WTC11 (cell line): ENCODE data around the gene ARHGAP15. TPM values are rescaled to one million over a fixed set of nuclear protein-coding genes. Genes with fewer than 3 reads are reported as not detected.

Experiments used
- ATAC-seq: fragments of 200-7000 bp; cut with Tn5 transposase; 2 replicates; pipeline ENCODE4 v1.10.0; 2021; ENCODE audit warnings: mild to moderate bottlenecking, moderate library complexity
- CTCF ChIA-PET: fragments of 300-600 bp; sonication (Branson Sonifier 250); formaldehyde crosslinking; loops from one replicate; lab custom pipeline; 2021; ENCODE audit warnings: antibody characterized with exemption; lab: Charles Lee
- POLR2A ChIA-PET: fragments of 350-600 bp; sonication (Branson Sonifier 250); formaldehyde crosslinking; loops from one replicate; lab custom pipeline; 2021; ENCODE audit warnings: antibody characterized with exemption; lab: Charles Lee
- DNase-seq: peaks from one replicate; pipeline ENCODE4 v3.0.0; 2021; ENCODE audit warnings: low spot score
- H3K27ac Mint-ChIP-seq: 2 replicates; pipeline ENCODE4 v1.8.0; 2021; ENCODE audit warnings: mixed read lengths
- H3K27me3 Mint-ChIP-seq: 2 replicates; pipeline ENCODE4 v1.8.0; 2021; ENCODE audit warnings: low read depth, mild to moderate bottlenecking, moderate library complexity, mixed read lengths
- H3K36me3 Mint-ChIP-seq: 2 replicates; pipeline ENCODE4 v1.8.0; 2021; ENCODE audit warnings: mixed read lengths
- H3K4me1 Mint-ChIP-seq: 2 replicates; pipeline ENCODE4 v1.8.0; 2022; ENCODE audit warnings: mixed read lengths
- H3K4me3 Mint-ChIP-seq: 2 replicates; pipeline ENCODE4 v1.8.0; 2021; ENCODE audit warnings: mild to moderate bottlenecking, moderate library complexity, mixed read lengths
- H3K9me3 Mint-ChIP-seq: 2 replicates; pipeline ENCODE4 v1.8.0; 2021; ENCODE audit warnings: mixed read lengths
- CBFB ChIP-seq: sonication (generic); formaldehyde crosslinking; IDR thresholded peaks from 2 replicates; pipeline ENCODE4 v1.8.1; 2022; ENCODE audit warnings: mild to moderate bottlenecking, low read depth, missing genetic modification reagents
- CDX4 ChIP-seq: fragments of 250-450 bp; sonication (Bioruptor Pico); IDR thresholded peaks from 2 replicates; pipeline ENCODE4 v1.9.0; 2021; ENCODE audit warnings: moderate library complexity, mild to moderate bottlenecking, inconsistent platforms, borderline replicate concordance
- ELF4 ChIP-seq: sonication (generic); formaldehyde crosslinking; IDR thresholded peaks from 2 replicates; pipeline ENCODE4 v1.8.1; 2022; ENCODE audit warnings: low read depth, mild to moderate bottlenecking, moderate library complexity, missing genetic modification reagents
- ERG ChIP-seq: fragments of 250-450 bp; sonication (Bioruptor Pico); IDR thresholded peaks from 2 replicates; pipeline ENCODE4 v1.8.0; 2021; ENCODE audit warnings: mild to moderate bottlenecking
- ETV6 ChIP-seq: sonication (generic); formaldehyde crosslinking; IDR thresholded peaks from 2 replicates; pipeline ENCODE4 v1.8.1; 2022; ENCODE audit warnings: mild to moderate bottlenecking, missing genetic modification reagents
- FOXJ3 ChIP-seq: sonication (generic); formaldehyde crosslinking; IDR thresholded peaks from 2 replicates; pipeline ENCODE4 v1.9.0; 2021; ENCODE audit warnings: missing genetic modification reagents, mild to moderate bottlenecking, borderline replicate concordance
- HMGA2 ChIP-seq: fragments of 250-450 bp; sonication (Bioruptor Pico); IDR thresholded peaks from 2 replicates; pipeline ENCODE4 v1.4.0; 2021; ENCODE audit warnings: mild to moderate bottlenecking, moderate library complexity
- JAZF1 ChIP-seq: fragments of 250-450 bp; sonication (Bioruptor Pico); IDR thresholded peaks from 2 replicates; pipeline ENCODE4 v1.9.0; 2021; ENCODE audit warnings: moderate library complexity, mild to moderate bottlenecking, inconsistent platforms
- NFYB ChIP-seq: sonication (generic); formaldehyde crosslinking; conservative IDR thresholded peaks from 2 replicates; pipeline ENCODE4 v1.8.0; 2022; ENCODE audit warnings: low read depth, missing genetic modification reagents
- NR1H2 ChIP-seq: sonication (generic); formaldehyde crosslinking; IDR thresholded peaks from 2 replicates; pipeline ENCODE4 v1.9.0; 2021; ENCODE audit warnings: mild to moderate bottlenecking, moderate library complexity, missing genetic modification reagents
- SMAD4 ChIP-seq: sonication (generic); formaldehyde crosslinking; IDR thresholded peaks from 2 replicates; pipeline ENCODE4 v1.8.0; 2022; ENCODE audit warnings: mild to moderate bottlenecking, missing genetic modification reagents
- ZNF232 ChIP-seq: sonication (generic); formaldehyde crosslinking; IDR thresholded peaks from 2 replicates; pipeline ENCODE4 v1.8.0; 2022; ENCODE audit warnings: mild to moderate bottlenecking, missing genetic modification reagents
- ZNF263 ChIP-seq: sonication (generic); formaldehyde crosslinking; IDR thresholded peaks from 2 replicates; pipeline ENCODE4 v1.8.1; 2022; ENCODE audit warnings: low read depth, mild to moderate bottlenecking, moderate library complexity, missing genetic modification reagents
- ZNF281 ChIP-seq: sonication (generic); formaldehyde crosslinking; IDR thresholded peaks from 2 replicates; pipeline ENCODE4 v1.8.0; 2023; ENCODE audit warnings: mild to moderate bottlenecking, missing genetic modification reagents
- ZNF317 ChIP-seq: sonication (generic); formaldehyde crosslinking; IDR thresholded peaks from 2 replicates; pipeline ENCODE4 v1.8.1; 2023; ENCODE audit warnings: low read depth, mild to moderate bottlenecking, moderate library complexity, missing genetic modification reagents, borderline replicate concordance
- ZNF671 ChIP-seq: fragments of 250-450 bp; sonication (Bioruptor Pico); IDR thresholded peaks from 2 replicates; pipeline ENCODE4 v1.8.0; 2021; ENCODE audit warnings: mild to moderate bottlenecking
- total RNA-seq: library from RNA; stranded (reverse); gene quantifications from 3 replicates; pipeline ENCODE4 v1.2.3, GENCODE V29; 2021
- TF ChIP-seq, protein P1 (sequence below): sonication (generic); formaldehyde crosslinking; conservative IDR thresholded peaks from 2 replicates; pipeline ENCODE4 v1.8.1; 2023; ENCODE audit warnings: mild to moderate bottlenecking, low read depth, missing genetic modification reagents, moderate library complexity
- TF ChIP-seq, protein P2 (sequence below): sonication (generic); formaldehyde crosslinking; IDR thresholded peaks from 2 replicates; pipeline ENCODE4 v1.8.1; 2022; ENCODE audit warnings: mild to moderate bottlenecking, moderate library complexity, missing genetic modification reagents
- TF ChIP-seq, protein P3 (sequence below): sonication (generic); formaldehyde crosslinking; IDR thresholded peaks from 2 replicates; pipeline ENCODE4 v1.8.0; 2022; ENCODE audit warnings: mild to moderate bottlenecking, missing genetic modification reagents

Gene ARHGAP15
- total RNA-seq, 1 experiment from 2014 or later: 0.28 TPM

DNA sequence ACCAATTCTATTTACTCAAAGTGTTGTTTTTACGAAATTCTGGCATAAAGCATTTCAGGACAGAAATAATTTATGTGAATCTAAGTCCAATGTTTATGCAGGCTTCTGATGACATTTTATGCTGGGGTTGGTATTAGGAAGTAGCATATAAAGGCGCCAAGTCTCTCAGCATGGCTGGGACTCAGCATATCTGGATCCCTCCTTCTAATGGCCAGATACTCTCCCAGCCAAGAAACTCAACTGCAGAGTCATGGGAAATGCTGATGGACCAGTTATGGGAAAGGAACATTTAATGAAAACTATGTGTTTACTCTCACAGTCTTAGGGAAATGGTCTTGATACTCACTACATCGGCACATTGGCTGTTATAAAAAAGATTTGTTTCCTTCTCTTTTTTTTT lies 392.2 kb downstream of the ARHGAP15 start (continued):
- TF ChIP-seq CBFB (CRISPR knock-in tag) (no peak), JAZF1 (CRISPR knock-in tag) (no peak), NFYB (CRISPR knock-in tag) (no peak), ZNF671 (no peak)
- TF ChIP-seq, protein P1, sequence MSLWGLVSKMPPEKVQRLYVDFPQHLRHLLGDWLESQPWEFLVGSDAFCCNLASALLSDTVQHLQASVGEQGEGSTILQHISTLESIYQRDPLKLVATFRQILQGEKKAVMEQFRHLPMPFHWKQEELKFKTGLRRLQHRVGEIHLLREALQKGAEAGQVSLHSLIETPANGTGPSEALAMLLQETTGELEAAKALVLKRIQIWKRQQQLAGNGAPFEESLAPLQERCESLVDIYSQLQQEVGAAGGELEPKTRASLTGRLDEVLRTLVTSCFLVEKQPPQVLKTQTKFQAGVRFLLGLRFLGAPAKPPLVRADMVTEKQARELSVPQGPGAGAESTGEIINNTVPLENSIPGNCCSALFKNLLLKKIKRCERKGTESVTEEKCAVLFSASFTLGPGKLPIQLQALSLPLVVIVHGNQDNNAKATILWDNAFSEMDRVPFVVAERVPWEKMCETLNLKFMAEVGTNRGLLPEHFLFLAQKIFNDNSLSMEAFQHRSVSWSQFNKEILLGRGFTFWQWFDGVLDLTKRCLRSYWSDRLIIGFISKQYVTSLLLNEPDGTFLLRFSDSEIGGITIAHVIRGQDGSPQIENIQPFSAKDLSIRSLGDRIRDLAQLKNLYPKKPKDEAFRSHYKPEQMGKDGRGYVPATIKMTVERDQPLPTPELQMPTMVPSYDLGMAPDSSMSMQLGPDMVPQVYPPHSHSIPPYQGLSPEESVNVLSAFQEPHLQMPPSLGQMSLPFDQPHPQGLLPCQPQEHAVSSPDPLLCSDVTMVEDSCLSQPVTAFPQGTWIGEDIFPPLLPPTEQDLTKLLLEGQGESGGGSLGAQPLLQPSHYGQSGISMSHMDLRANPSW: no peak

- Mint-ChIP-seq H3K4me1 (peaks cover 15% of the 10 kb centered on the region), H3K27me3 (no peaks in the 10 kb centered on the region), H3K27ac (no peak overlapping the region), H3K36me3 (no peaks in the 10 kb centered on the region), H3K4me3 (no peak overlapping the region), H3K9me3 (no peaks in the 10 kb centered on the region)
- DNase-seq (no peak), ATAC-seq (no peak)
- ChIA-PET POLR2A (no interaction called here), CTCF (interaction anchor here (0.5 to 1.8 kb wide), 2 partner anchors 10 to 892 kb away, joined by 4 to 5 read pairs; no protein-coding TSS in a partner anchor)
- no peak for TF ChIP-seq SMAD4 (CRISPR knock-in tag)
- no peak for TF ChIP-seq ZNF281 (CRISPR knock-in tag)
- TF ChIP-seq ZNF232 (CRISPR knock-in tag): no peak
These were observed 393.5 kb downstream of the ARHGAP15 start for GRCh38 chr2:143522699-143523098.

GRCh38 chr2:143524119-143524553 lies 394.9 kb downstream of the ARHGAP15 start:
- ChIA-PET CTCF (no interaction called here), POLR2A (no interaction called here)
- Mint-ChIP-seq H3K4me3 (no peak overlapping the region), H3K36me3 (no peaks in the 10 kb centered on the region), H3K4me1 (peaks cover 15% of the 10 kb centered on the region), H3K9me3 (no peaks in the 10 kb centered on the region), H3K27ac (no peak overlapping the region), H3K27me3 (no peaks in the 10 kb centered on the region)
- no peak for ATAC-seq
- TF ChIP-seq ZNF317 (CRISPR knock-in tag) (no peak), CDX4 (no peak), SMAD4 (CRISPR knock-in tag) (no peak), HMGA2 (CRISPR knock-in tag) (no peak), ELF4 (CRISPR knock-in tag) (no peak), ERG (CRISPR knock-in tag) (no peak), ETV6 (CRISPR knock-in tag) (no peak), ZNF263 (no peak), NR1H2 (CRISPR knock-in tag) (no peak), FOXJ3 (CRISPR knock-in tag) (no peak)
- TF ChIP-seq, protein P1: no peak
- TF ChIP-seq, protein P2, sequence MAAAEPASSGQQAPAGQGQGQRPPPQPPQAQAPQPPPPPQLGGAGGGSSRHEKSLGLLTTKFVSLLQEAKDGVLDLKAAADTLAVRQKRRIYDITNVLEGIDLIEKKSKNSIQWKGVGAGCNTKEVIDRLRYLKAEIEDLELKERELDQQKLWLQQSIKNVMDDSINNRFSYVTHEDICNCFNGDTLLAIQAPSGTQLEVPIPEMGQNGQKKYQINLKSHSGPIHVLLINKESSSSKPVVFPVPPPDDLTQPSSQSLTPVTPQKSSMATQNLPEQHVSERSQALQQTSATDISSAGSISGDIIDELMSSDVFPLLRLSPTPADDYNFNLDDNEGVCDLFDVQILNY: no peak
- TF ChIP-seq, protein P3, sequence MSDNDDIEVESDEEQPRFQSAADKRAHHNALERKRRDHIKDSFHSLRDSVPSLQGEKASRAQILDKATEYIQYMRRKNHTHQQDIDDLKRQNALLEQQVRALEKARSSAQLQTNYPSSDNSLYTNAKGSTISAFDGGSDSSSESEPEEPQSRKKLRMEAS (CRISPR knock-in tag): no peak
- no peak for DNase-seq
